GM21515 (cell line): ENCODE data around the gene CLTB.
"Not testable (repeated sequence)": the region's sequence is repeated elsewhere in the genome, so short reads cannot be mapped to it uniquely, and the experiment has no call there.

ENCODE experiments used
- ATAC-seq: cut with Tn5 transposase; IDR thresholded peaks from one replicate; pipeline ENCODE4 v1.9.1; 2021; ENCODE audit not compliant: unreplicated experiment

Gene CLTB

GRCh38 chr5:176429972-176430371 lies 13.6 kb upstream of the CLTB start:
- ATAC-seq, result no peak

- no peak for ATAC-seq
Observed at GRCh38 chr5:176427971-176428370, 11.6 kb upstream of the CLTB start.

DNA sequence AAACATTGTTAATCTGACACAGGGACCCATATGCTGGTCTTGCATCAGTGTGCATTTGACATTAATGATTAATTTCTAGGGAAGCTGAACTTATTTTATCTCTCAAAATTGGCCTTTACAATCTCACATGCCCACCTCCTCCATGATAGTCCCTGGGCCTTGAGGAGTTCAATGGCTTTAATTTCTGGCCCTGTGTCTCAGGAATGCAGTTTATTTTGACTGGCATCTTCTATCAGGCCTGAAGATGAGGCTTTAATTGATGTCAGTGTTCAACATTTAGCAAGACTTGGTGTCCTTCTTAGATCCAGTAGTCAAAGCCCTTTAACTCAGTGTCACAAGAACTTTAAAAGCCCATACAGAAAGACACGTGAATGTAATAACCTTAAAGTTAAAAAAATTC lies 10.5 kb upstream of the CLTB start:
- no peak for ATAC-seq

DNA sequence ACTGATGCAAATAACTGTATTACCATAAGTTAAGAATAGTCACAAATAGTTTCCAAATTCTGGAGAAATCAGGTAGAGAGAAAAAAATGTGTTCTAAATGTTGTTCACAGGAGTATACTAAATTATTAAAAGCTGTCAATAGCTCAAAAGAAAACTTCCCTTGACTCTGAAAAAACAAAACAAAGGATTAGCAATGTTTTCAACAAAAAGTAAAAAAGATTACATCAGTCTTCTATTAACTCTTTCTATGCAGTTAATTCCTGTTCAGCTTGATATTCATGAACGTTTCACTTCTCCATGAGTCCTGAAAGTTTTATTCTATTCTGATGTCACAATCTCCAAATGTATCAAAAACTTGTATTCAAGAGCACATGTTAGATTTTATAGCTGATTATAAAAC lies 9.5 kb upstream of the CLTB start:
- no peak for ATAC-seq

DNA sequence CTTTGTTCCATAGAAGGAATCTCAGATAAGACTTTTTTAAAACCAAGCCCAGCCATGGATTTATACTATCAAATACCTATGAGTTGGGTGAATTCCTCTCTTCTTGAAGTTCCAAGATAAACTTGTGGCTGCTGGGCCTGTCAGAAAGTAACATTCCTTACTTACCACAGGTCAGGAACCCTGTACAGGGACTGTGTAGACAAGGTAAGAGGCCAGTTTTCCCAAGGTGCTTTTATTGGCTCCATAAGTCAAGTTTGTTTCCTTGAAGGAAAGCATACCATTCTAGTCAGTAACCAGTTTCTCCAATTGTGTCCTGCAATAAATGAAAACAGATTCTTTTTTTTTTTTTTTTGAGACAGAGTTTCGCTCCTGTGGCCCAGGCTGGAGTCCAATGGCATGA lies 8.8 kb upstream of the CLTB start:
- ATAC-seq, result no peak

GRCh38 chr5:176424181-176424580 lies 7.8 kb upstream of the CLTB start:
- ATAC-seq, result no peak

GRCh38 chr5:176420972-176421544 lies 4.7 kb upstream of the CLTB start:
- ATAC-seq, result no peak

- no peak for ATAC-seq
Observed at GRCh38 chr5:176420086-176420485, 3.7 kb upstream of the CLTB start.

DNA sequence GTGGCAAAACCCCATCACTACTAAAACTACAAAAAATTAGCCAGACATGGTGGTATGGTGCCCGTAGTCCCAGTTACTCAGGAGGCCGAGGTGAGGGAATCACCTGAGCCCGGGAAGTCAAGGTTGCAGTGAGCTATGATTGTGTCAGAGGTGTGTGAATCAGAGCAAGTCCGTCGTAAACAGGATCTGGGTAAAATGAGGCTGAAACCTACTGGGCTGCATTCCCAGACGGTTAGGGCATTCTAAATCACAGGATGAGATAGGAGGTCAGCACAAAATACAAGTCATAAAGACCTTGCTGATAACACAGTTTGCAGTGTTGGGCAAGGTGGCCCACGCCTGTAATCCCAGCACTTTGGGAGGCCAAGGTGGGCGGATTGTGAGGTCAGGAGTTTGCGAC lies 1.9 kb upstream of the CLTB start:
- ATAC-seq, result no peak

- no peak for ATAC-seq
Observed at GRCh38 chr5:176416965-176417364, 626 bp upstream of the CLTB start.

- ATAC-seq, result no peak
Observed at GRCh38 chr5:176415240-176415951, 943 bp downstream of the CLTB start.

DNA sequence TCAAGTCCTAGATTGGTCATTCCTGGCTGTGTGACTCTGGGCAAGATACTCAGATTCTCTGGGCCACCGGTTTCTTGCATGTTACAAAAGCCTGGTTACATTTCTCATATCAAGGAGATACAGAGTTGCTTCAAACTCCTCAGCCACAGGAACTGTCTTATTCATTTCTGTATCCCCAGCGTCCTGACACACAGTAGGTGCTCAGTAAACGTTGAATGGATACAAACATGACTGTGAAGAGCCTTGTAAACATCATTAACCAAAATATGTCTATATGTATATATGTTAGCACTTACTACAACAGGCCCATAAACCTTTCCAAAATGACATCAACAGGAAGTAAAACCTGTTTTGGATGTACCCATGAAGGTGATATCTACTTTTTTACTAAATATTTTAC lies 1.6 kb downstream of the CLTB start:
- no peak for ATAC-seq

DNA sequence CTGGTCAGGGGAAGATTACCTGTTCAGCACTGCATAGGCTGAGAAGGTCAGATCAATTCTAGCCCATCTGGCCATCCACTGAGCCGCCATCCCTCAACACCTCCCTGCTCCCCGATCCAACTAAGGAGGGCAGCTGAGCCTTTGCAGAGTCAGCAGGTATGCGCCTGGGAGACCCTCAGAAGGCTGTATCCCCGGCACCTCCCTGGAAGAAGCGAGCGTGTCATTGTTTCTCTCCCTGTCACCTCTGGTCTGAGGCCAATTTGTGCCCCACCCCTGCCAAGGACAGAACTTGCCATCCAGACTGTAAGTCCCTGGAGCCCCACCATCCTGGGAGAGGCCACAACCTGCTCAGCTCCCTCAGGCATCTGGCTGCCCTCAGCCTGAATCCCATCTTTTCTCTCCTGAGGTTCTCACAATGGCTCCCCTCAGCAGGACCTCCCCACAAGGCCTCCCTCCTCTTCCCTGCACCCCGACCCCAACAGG lies 2.6 kb downstream of the CLTB start:
- no peak for ATAC-seq

DNA sequence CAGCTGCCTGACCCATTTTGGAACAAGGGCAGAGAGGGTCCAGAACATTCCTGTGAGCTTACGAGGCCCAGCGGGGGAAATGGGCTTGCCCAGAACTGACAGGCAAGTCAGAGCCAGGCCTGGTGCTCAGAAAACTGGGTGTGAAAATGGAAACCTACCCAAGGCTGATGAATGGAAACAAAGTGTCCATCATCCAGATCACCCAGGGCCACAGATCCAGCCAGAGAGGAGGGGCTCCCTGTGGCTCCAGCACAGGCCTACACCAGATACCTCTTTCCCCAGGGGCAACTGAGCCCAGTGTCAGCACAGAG lies 3.1 kb downstream of the CLTB start:
- ATAC-seq, result no peak

DNA sequence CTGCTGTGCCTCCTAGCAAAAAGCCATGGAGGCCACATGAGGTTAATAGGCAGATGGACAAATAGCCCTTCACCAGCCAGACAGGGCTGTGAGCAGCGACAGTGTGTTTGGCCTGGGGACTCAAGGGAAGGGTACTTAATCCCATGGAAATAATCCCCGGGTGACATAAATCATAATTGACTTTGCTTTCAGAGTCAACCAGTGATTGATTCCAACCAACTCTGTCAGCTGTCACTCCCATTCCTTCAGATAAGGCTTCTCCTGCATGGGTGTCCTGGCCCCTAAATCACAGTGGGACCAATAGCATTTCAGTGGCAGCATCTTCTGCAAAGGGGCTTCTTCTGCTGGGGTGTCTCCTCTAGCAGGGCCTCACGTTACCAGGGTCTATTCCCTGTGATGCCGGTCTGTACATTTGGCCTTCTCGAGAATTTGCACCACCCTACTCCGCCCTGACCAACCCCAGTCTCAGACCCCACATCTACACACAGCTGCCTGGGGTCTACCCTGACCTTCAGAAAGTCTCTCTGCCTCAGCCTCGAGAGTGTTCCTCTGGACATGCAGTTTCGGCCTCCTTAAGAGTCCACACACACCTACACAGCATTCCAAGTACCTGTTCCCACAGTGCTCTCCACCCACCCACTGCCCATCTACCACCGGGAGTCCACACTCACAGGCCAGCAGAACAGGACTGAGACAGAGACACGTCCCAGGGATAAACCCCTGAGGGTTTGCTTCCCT lies 3.7 kb downstream of the CLTB start:
- ATAC-seq, result no peak

DNA sequence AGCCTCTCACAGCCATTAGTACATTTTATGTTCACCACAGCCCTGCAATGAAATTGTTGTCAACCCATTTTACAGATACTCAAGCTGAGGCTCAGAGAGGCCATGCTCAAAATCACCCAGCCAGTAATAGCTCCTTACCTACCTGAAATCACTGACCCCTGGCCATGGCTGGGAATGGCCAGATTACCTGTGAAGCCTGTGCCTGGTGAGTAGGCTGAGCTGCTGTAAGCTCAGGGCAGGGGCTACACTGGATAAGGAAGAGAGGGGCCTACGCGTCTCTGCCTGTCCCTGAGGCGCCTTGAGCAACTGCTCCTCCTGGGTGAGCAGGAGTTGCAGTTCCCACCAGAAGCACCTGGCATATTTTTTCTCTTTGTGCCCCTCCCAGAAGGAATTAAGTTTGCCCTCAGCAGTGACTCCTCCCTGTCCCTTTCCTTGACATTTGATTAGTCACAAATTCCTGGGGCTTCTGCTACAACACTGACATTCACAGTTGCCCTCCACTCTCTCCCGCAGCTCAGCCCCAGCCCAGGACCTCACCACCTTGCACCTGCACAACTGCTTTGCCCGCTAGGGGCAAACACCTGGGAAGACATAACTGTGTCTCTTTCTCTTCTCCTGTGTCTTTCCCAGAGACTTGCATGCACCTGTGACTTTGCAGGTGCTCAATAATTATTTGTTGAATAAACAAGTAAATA lies 5.7 kb downstream of the CLTB start:
- ATAC-seq, result no peak

DNA sequence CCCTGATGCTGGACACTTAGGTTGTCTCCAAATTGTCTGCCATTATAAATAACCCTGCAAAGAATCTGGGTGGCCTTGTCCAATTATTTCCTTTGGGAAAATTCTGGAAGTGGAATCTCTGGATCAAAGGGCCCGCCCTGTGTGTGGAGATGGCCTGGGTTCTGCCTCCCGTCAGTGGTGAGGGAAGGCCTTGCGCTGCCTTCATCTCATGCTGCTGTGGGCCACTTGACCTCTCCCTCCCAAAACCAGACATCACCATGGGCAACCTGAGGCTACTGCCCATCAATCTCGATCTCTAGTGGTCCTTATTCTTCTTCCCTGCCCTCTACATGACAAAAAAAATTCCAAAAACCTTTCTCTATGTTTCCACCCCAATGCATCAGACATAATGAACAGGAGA lies 6.6 kb downstream of the CLTB start:
- no peak for ATAC-seq

- no peak for ATAC-seq
Observed at GRCh38 chr5:176408590-176408989, 7.7 kb downstream of the CLTB start.

GRCh38 chr5:176408252-176408573 lies 8.1 kb downstream of the CLTB start:
- not testable (repeated sequence) for ATAC-seq

- no peak for ATAC-seq
Observed at GRCh38 chr5:176407456-176408251, 8.7 kb downstream of the CLTB start.

DNA sequence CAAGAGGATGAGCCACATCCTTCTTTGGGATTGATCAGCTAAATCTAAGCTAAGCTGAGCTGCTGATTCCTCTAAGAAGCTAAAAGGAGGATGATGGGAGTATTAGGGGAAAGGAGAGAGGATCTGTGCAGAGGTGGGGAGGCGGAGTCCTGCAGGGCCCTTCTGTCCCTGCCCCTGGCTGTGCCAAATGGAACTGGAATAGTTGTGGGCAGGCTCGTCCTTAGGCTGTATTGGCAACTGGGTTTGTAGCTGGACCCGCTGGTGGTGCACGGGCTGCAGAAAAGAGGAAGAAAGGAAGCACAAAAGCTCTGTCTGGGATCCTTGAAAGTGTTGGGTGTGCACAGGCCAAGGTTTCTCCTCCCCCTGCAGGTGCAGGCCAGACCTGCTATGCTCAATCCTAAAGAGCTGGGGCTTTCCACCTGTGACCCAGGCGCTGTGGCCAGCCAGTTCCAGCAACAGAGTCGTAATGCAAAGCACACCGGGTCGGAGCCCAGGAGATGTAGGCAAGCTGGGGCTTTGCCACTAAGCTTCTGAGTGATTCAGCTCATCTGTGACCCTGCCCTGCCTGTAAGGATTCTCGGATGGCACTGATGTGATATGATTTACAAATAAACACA lies 9.8 kb downstream of the CLTB start:
- no peak for ATAC-seq
